DOHH2 (cell line): ENCODE data around the gene ZDHHC13.

Experiments
- CTCF ChIP-seq: fragments of 200-600 bp; sonication (generic); IDR thresholded peaks from one replicate; pipeline ENCODE4 v1.5.1; 2014; ENCODE audit warnings: antibody characterized with exemption, mild to moderate bottlenecking, low read depth, low read length; ENCODE audit not compliant: poor library complexity, severe bottlenecking
- EZH2phosphoT487 ChIP-seq: fragments of 200-600 bp; sonication (generic); IDR thresholded peaks from 2 replicates; pipeline ENCODE4 v1.6.1; 2017; ENCODE audit warnings: borderline replicate concordance, mild to moderate bottlenecking, antibody characterized with exemption, low read length, moderate library complexity, mixed read lengths

- TF ChIP-seq CTCF, result no peak
- no peak for TF ChIP-seq EZH2phosphoT487
Observed at GRCh38 chr11:19161651-19162050, 44.7 kb downstream of the ZDHHC13 start.
